Breast epithelium (tissue), 3 donors: ENCODE measurements around the gene CHST8.

Experiments used
- POLR2A ChIP-seq: fragments of 450-650 bp; IDR thresholded peaks from one replicate; pipeline ENCODE4 v1.6.1; 2016; ENCODE audit warnings: antibody characterized with exemption, mild to moderate bottlenecking, moderate library complexity
- TF ChIP-seq, protein P1 (sequence below), 3 donors: fragments of 450-650 bp; IDR thresholded peaks; one replicate each; pipeline ENCODE4 v1.5.1; 2016 to 2017; ENCODE audit warnings: antibody characterized with exemption in 3 of 3, mild to moderate bottlenecking in 3 of 3, moderate library complexity in 3 of 3

DNA sequence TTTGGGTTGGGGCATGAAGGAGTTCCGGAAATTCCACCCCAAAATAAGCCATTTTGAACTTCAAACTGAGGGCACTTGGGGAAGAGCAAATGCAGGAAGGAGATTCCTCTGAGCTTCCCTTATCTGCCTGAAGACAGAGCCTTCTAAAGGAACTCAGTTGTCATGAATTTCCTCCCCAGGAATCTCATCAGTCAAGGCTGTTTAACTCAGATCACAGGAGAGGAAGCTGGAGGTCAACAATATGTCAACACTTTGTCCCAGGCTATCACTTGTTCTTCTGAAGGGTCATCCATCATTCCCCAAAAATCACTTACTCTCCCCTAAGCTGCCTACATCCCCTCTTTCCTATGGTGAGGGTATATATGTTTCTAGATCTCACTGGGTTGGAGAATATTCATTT lies 26.0 kb upstream of the CHST8 start:
- TF ChIP-seq, protein P1, sequence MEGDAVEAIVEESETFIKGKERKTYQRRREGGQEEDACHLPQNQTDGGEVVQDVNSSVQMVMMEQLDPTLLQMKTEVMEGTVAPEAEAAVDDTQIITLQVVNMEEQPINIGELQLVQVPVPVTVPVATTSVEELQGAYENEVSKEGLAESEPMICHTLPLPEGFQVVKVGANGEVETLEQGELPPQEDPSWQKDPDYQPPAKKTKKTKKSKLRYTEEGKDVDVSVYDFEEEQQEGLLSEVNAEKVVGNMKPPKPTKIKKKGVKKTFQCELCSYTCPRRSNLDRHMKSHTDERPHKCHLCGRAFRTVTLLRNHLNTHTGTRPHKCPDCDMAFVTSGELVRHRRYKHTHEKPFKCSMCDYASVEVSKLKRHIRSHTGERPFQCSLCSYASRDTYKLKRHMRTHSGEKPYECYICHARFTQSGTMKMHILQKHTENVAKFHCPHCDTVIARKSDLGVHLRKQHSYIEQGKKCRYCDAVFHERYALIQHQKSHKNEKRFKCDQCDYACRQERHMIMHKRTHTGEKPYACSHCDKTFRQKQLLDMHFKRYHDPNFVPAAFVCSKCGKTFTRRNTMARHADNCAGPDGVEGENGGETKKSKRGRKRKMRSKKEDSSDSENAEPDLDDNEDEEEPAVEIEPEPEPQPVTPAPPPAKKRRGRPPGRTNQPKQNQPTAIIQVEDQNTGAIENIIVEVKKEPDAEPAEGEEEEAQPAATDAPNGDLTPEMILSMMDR (IDR thresholded peaks at IDR 0.05): no peak
- no peak for TF ChIP-seq POLR2A
